ENCODE data around the gene IL17RD. TPM values are rescaled to one million over a fixed set of nuclear protein-coding genes. Genes with fewer than 3 reads are reported as not detected.

IL17RD gene
- total RNA-seq: 3.1 and 3.7 TPM in 2 replicates

GRCh38 chr3:57164657-57165573 is at the start of gene IL17RD:
Gene IL17RD, minus strand, starts transcription at chr3:57165353. Its CDS starts 67 bp downstream, at chr3:57165286.

DNA sequence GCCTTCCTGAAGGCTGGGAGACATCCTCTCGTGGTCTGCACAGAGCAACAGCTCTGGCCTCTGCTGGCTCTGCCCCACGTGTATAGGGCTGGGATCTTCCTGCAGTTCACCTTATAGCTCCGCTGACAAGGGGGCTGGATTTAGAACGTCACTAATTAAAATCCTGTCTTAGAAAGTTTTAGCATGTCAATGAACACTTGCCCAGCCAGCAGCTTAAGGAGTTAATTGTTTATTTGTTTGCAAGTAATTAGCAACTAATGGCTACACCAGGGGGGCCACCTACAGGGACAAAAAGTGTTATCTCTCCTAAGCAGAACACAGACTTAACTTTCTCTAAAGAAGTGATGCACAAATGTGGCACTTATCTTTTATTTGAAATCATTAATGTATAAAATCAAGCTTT is 34.7 kb upstream of the IL17RD start, which contains the start of gene HESX1:
Gene HESX1 (minus strand): TSS at position 84 of the 403 bp plus-strand sequence. CDS start 60 bp downstream, at position 24.

GRCh38 chr3:57060089-57060821 is 104.9 kb downstream of the IL17RD start, which contains the start of gene SPATA12:
Gene SPATA12, plus strand, starts transcription at chr3:57060664. Its CDS starts 13,031 bp downstream, at chr3:57073695.

Other genes with a start within 250 kb of the IL17RD start
- gene SPATA12, start 104.7 kb downstream of the IL17RD start, total RNA-seq: not detected in 2 replicates
- gene HESX1, start 34.6 kb upstream of the IL17RD start, total RNA-seq: 0.37 and 1.2 TPM in 2 replicates
- gene APPL1, start 62.4 kb upstream of the IL17RD start, total RNA-seq: 54.0 and 74.9 TPM in 2 replicates
- not detected in 2 replicates for gene ASB14, start 127.3 kb upstream of the IL17RD start, total RNA-seq

Data from subcutaneous preadipocyte (primary cell).